ENCODE data around the gene DLL1.
"Not testable (repeated sequence)": the region's sequence is repeated elsewhere in the genome, so short reads cannot be mapped to it uniquely, and the experiment has no call there.

Gene DLL1

GRCh38 chr6:170290296-170291128 lies at the start of gene DLL1:
Gene DLL1, minus strand, starts transcription at chr6:170291078. Its CDS starts 939 bp downstream, at chr6:170290139.
- peak; percentile 15 for DNase-seq

- not testable (repeated sequence) for DNase-seq
Observed at GRCh38 chr6:170335199-170335598, 44.3 kb upstream of the DLL1 start.

GRCh38 chr6:170329321-170329720 lies 38.4 kb upstream of the DLL1 start:
- DNase-seq: no peak

- DNase-seq: no peak
Observed at GRCh38 chr6:170317718-170318117, 26.8 kb upstream of the DLL1 start.

GRCh38 chr6:170317076-170317475 lies 26.2 kb upstream of the DLL1 start:
- no peak for DNase-seq

GRCh38 chr6:170316071-170316470 lies 25.2 kb upstream of the DLL1 start:
- peak; percentile 32 for DNase-seq

- no peak for DNase-seq
Observed at GRCh38 chr6:170314983-170315382, 24.1 kb upstream of the DLL1 start.

GRCh38 chr6:170313716-170314295 lies 22.9 kb upstream of the DLL1 start:
- no peak for DNase-seq

- DNase-seq: no peak
Observed at GRCh38 chr6:170312876-170313275, 22.0 kb upstream of the DLL1 start.

GRCh38 chr6:170311696-170312095 lies 20.8 kb upstream of the DLL1 start:
- DNase-seq: no peak

GRCh38 chr6:170308761-170309160 lies 17.9 kb upstream of the DLL1 start:
- no peak for DNase-seq

- no peak for DNase-seq
Observed at GRCh38 chr6:170307080-170307545, 16.2 kb upstream of the DLL1 start.

GRCh38 chr6:170306324-170307079 lies 15.6 kb upstream of the DLL1 start, which contains the start of gene FAM120B:
Gene FAM120B, plus strand, starts transcription at chr6:170306758. Its CDS starts 10,633 bp downstream, at chr6:170317391.
- DNase-seq: peak; percentile 97

- no peak for DNase-seq
Observed at GRCh38 chr6:170305805-170306323, 15.0 kb upstream of the DLL1 start.

- no peak for DNase-seq
Observed at GRCh38 chr6:170301184-170301583, 10.3 kb upstream of the DLL1 start.

- DNase-seq: no peak
Observed at GRCh38 chr6:170298688-170299087, 7.8 kb upstream of the DLL1 start.

GRCh38 chr6:170297576-170298330 lies 6.9 kb upstream of the DLL1 start:
- DNase-seq: no peak

GRCh38 chr6:170296746-170297575 lies 6.1 kb upstream of the DLL1 start:
- DNase-seq: no peak

GRCh38 chr6:170296423-170296745 lies 5.5 kb upstream of the DLL1 start:
- DNase-seq: no peak

- peak; percentile 23 for DNase-seq
Observed at GRCh38 chr6:170295510-170296422, 4.9 kb upstream of the DLL1 start.
